ENCODE results near the gene PDCD1LG2. TPM values are rescaled to one million over a fixed set of nuclear protein-coding genes. Genes with fewer than 3 reads are reported as not detected.

PDCD1LG2 gene
- total RNA-seq, 1 donor from 2014 or later: 8.8 TPM

- DNase-seq (ENCODE audit: low read depth) (no peak), FAIRE-seq (no peak)
- H4K20me1 ChIP-seq (ENCODE audit: insufficient read depth, low read length): no peaks in the 10 kb centered on the region
- H3K4me1 Mint-ChIP-seq (ENCODE audit: low read depth, unreplicated experiment): peaks cover 7% of the 10 kb centered on the region
- H3K27me3 Mint-ChIP-seq (ENCODE audit: low read depth, unreplicated experiment): no peaks in the 10 kb centered on the region
- no peaks in the 10 kb centered on the region for H3K27me3 ChIP-seq (ENCODE audit: insufficient read depth, low read length)
- H2AFZ ChIP-seq (ENCODE audit: low read depth, low read length): no peak overlapping the region
- H3K36me3 ChIP-seq (ENCODE audit: insufficient read depth, low read length): peaks cover 12% of the 10 kb centered on the region
- no peaks in the 10 kb centered on the region for H3K79me2 ChIP-seq (ENCODE audit: insufficient read depth, low read length)
- no peaks in the 10 kb centered on the region for H3K9me3 ChIP-seq (ENCODE audit: insufficient read depth, low read depth, low read length)
- TF ChIP-seq CTCF (IDR thresholded peaks at IDR 0.05; ENCODE audit: insufficient read depth, low read depth, low read length): no peak
- TF ChIP-seq EZH2 (IDR thresholded peaks at IDR 0.05; ENCODE audit: insufficient read depth, low read length): no peak
- H3K9ac ChIP-seq (ENCODE audit: low read length): no peak overlapping the region
- no peak overlapping the region for H3K4me3 ChIP-seq (ENCODE audit: insufficient read depth, low read depth, low read length)
- H3K9me3 Mint-ChIP-seq (ENCODE audit: unreplicated experiment): peaks cover 4% of the 10 kb centered on the region
- H3K4me1 ChIP-seq (ENCODE audit: insufficient read depth, low read length): no peaks in the 10 kb centered on the region
- H3K4me2 ChIP-seq (ENCODE audit: low read length): no peak overlapping the region
- H3K36me3 Mint-ChIP-seq (ENCODE audit: low read depth, unreplicated experiment): peaks cover 1% of the 10 kb centered on the region
- no peak overlapping the region for H3K27ac ChIP-seq (ENCODE audit: low read depth, low read length)
- no peak overlapping the region for H3K27ac Mint-ChIP-seq (ENCODE audit: unreplicated experiment)
- no peak overlapping the region for H3K4me3 Mint-ChIP-seq (ENCODE audit: unreplicated experiment)
These were observed 64.7 kb downstream of the PDCD1LG2 start for GRCh38 chr9:5575000-5575399.

DNA sequence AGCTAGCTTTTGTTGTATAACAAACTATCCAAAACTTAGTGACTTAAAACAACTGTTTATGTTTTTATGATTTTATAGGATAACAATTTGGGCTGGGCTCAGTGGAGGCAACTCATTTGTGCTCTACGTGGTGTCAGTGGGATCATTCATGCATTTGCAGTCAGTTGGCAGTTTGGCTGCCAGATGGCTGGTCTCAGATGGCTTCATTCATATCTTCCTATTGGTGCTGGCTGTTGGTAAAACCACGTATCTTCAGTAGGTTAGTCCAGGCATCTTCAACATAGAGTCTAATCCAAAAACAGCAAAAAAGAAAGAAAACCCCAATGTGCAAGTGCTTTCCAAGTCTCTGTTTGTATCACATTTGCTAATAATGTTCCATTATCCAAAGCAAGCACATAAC lies 66.9 kb downstream of the PDCD1LG2 start:
- Histone ChIP-seq H3K79me2 (ENCODE audit: insufficient read depth, low read length) (no peaks in the 10 kb centered on the region), H3K27ac (ENCODE audit: low read depth, low read length) (no peak overlapping the region), H3K9ac (ENCODE audit: low read length) (no peak overlapping the region), H2AFZ (ENCODE audit: low read depth, low read length) (no peak overlapping the region), H3K36me3 (ENCODE audit: insufficient read depth, low read length) (peaks cover 5% of the 10 kb centered on the region), H3K4me3 (ENCODE audit: insufficient read depth, low read depth, low read length) (no peak overlapping the region), H3K27me3 (ENCODE audit: insufficient read depth, low read length) (no peaks in the 10 kb centered on the region), H4K20me1 (ENCODE audit: insufficient read depth, low read length) (no peaks in the 10 kb centered on the region), H3K4me2 (ENCODE audit: low read length) (no peak overlapping the region), H3K4me1 (ENCODE audit: insufficient read depth, low read length) (no peaks in the 10 kb centered on the region), H3K9me3 (ENCODE audit: insufficient read depth, low read depth, low read length) (no peaks in the 10 kb centered on the region)
- Mint-ChIP-seq H3K27me3 (ENCODE audit: low read depth, unreplicated experiment) (no peaks in the 10 kb centered on the region), H3K9me3 (ENCODE audit: unreplicated experiment) (peaks cover 10% of the 10 kb centered on the region), H3K27ac (ENCODE audit: unreplicated experiment) (no peak overlapping the region), H3K36me3 (ENCODE audit: low read depth, unreplicated experiment) (peaks cover 6% of the 10 kb centered on the region), H3K4me3 (ENCODE audit: unreplicated experiment) (no peak overlapping the region), H3K4me1 (ENCODE audit: low read depth, unreplicated experiment) (peaks cover 10% of the 10 kb centered on the region)
- FAIRE-seq: no peak
- DNase-seq (ENCODE audit: low read depth): no peak
- TF ChIP-seq EZH2 (IDR thresholded peaks at IDR 0.05; ENCODE audit: insufficient read depth, low read length) (no peak), CTCF (IDR thresholded peaks at IDR 0.05; ENCODE audit: insufficient read depth, low read depth, low read length) (no peak)

DNA sequence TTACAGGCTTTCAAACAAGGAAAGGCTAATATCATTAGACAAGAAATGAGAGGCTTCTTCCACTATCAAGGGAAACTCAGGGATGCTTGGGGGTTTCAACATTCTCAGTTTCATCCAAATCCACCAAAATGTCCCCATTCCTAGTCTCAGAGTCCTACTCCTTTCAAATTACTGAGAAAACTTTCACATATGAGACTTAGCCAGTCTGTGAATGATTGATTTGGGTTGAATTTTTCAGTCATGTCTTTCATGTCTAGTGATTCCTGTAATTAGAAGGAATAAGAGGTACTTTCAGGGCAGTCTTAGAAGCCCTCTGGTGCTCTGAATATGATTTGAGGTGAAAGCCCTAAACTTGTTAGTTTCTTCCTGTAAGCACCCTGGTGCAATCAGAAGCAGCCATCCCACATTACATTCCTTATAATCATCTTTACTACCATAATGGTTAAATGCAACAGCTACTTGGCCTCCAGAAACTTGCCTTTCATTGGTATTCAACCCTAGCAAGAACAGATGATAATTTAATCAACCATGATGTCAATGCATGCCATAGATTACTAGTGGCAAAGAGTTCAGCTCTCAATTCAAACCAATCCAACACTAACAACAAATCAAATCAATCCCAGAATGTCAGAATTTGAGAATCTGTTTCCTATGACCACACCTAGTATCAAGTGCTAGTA lies 67.8 kb downstream of the PDCD1LG2 start:
- TF ChIP-seq CTCF (IDR thresholded peaks at IDR 0.05; ENCODE audit: insufficient read depth, low read depth, low read length) (no peak), EZH2 (IDR thresholded peaks at IDR 0.05; ENCODE audit: insufficient read depth, low read length) (no peak)

More for the DNA sequence above, 67.8 kb downstream of the PDCD1LG2 start:
- Histone ChIP-seq H3K79me2 (ENCODE audit: insufficient read depth, low read length) (no peaks in the 10 kb centered on the region), H2AFZ (ENCODE audit: low read depth, low read length) (no peak overlapping the region), H3K4me3 (ENCODE audit: insufficient read depth, low read depth, low read length) (no peak overlapping the region), H3K4me1 (ENCODE audit: insufficient read depth, low read length) (peaks cover 5% of the 10 kb centered on the region), H3K9me3 (ENCODE audit: insufficient read depth, low read depth, low read length) (no peaks in the 10 kb centered on the region), H3K36me3 (ENCODE audit: insufficient read depth, low read length) (peaks cover 2% of the 10 kb centered on the region), H4K20me1 (ENCODE audit: insufficient read depth, low read length) (no peaks in the 10 kb centered on the region), H3K4me2 (ENCODE audit: low read length) (no peak overlapping the region), H3K9ac (ENCODE audit: low read length) (no peak overlapping the region), H3K27ac (ENCODE audit: low read depth, low read length) (no peak overlapping the region), H3K27me3 (ENCODE audit: insufficient read depth, low read length) (no peaks in the 10 kb centered on the region)
- no peak overlapping the region for H3K4me3 Mint-ChIP-seq (ENCODE audit: unreplicated experiment)
- DNase-seq (ENCODE audit: low read depth): peak; percentile 58
- H3K4me1 Mint-ChIP-seq (ENCODE audit: low read depth, unreplicated experiment): peaks cover 15% of the 10 kb centered on the region
- FAIRE-seq: no peak
- peaks cover 6% of the 10 kb centered on the region for H3K36me3 Mint-ChIP-seq (ENCODE audit: low read depth, unreplicated experiment)
- H3K27ac Mint-ChIP-seq (ENCODE audit: unreplicated experiment): no peak overlapping the region
- peaks cover 10% of the 10 kb centered on the region for H3K9me3 Mint-ChIP-seq (ENCODE audit: unreplicated experiment)
- no peaks in the 10 kb centered on the region for H3K27me3 Mint-ChIP-seq (ENCODE audit: low read depth, unreplicated experiment)

All from astrocyte (in vitro differentiated cells and primary cell).